HG02571 (cell line): ENCODE results near the gene ZPBP2.
A peak's percentile ranks its signal among the peaks of the same experiment; 100 is the strongest.
"Not testable (repeated sequence)": the region's sequence is repeated elsewhere in the genome, so short reads cannot be mapped to it uniquely, and the experiment has no call there.

ENCODE experiments used
- ATAC-seq: cut with Tn5 transposase; IDR thresholded peaks from one replicate; pipeline ENCODE4 v1.9.1; 2021; ENCODE audit warnings: mild to moderate bottlenecking, moderate library complexity; ENCODE audit not compliant: unreplicated experiment

Gene ZPBP2

GRCh38 chr17:39855911-39856649 is 11.9 kb upstream of the ZPBP2 start:
- not testable (repeated sequence) for ATAC-seq

- ATAC-seq: no peak
These were observed 6.8 kb upstream of the ZPBP2 start for GRCh38 chr17:39861235-39861634.

GRCh38 chr17:39863244-39863917 is 4.6 kb upstream of the ZPBP2 start:
- ATAC-seq: no peak

GRCh38 chr17:39863918-39864746 is 3.9 kb upstream of the ZPBP2 start, which contains the start of gene IKZF3:
Gene IKZF3, minus strand, starts transcription at chr17:39864312. Its CDS starts 186 bp downstream, at chr17:39864126.
- peak; percentile 41 for ATAC-seq

GRCh38 chr17:39866013-39866730 is 1.8 kb upstream of the ZPBP2 start:
- ATAC-seq: no peak

GRCh38 chr17:39867084-39867879 is 720 bp upstream of the ZPBP2 start:
- peak; percentile 56 for ATAC-seq

GRCh38 chr17:39868554-39868942 is 546 bp downstream of the ZPBP2 start:
- no peak for ATAC-seq

- no peak for ATAC-seq
These were observed 2.8 kb downstream of the ZPBP2 start for GRCh38 chr17:39870776-39871175.

- ATAC-seq: no peak
These were observed 3.8 kb downstream of the ZPBP2 start for GRCh38 chr17:39871801-39872200.

- no peak for ATAC-seq
These were observed 4.7 kb downstream of the ZPBP2 start for GRCh38 chr17:39872751-39873150.

GRCh38 chr17:39886102-39886501 is 18.1 kb downstream of the ZPBP2 start:
- not testable (repeated sequence) for ATAC-seq

- ATAC-seq: no peak
These were observed 19.1 kb downstream of the ZPBP2 start for GRCh38 chr17:39887078-39887477.

GRCh38 chr17:39889200-39889599 is 21.2 kb downstream of the ZPBP2 start:
- ATAC-seq: no peak

- ATAC-seq: no peak
These were observed 26.8 kb downstream of the ZPBP2 start for GRCh38 chr17:39894681-39895376.

- no peak for ATAC-seq
These were observed 30.1 kb downstream of the ZPBP2 start for GRCh38 chr17:39898088-39898487.

- no peak for ATAC-seq
These were observed 31.2 kb downstream of the ZPBP2 start for GRCh38 chr17:39899215-39899614.

- not testable (repeated sequence) for ATAC-seq
These were observed 34.0 kb downstream of the ZPBP2 start for GRCh38 chr17:39902027-39902426.

GRCh38 chr17:39903158-39903884 is 35.3 kb downstream of the ZPBP2 start:
- ATAC-seq: no peak

- no peak for ATAC-seq
These were observed 36.9 kb downstream of the ZPBP2 start for GRCh38 chr17:39904990-39905288.
